Measurements from ENCODE around the gene SYT14. TPM values are rescaled to one million over a fixed set of nuclear protein-coding genes. Genes with fewer than 3 reads are reported as not detected.

SYT14 gene
- total RNA-seq, 6 experiments from 2014 or later = 7.6 to 10.6 (median 8.5) TPM

- peaks cover 5% of the 10 kb centered on the region; the same call in 1 of the 2 replicates for H3K9me3 Mint-ChIP-seq
- no peak overlapping the region for H3K4me3 Mint-ChIP-seq
- no peak overlapping the region for H3K27ac Mint-ChIP-seq
- H3K36me3 Mint-ChIP-seq (ENCODE audit: low read depth) = no peaks in the 10 kb centered on the region
- no peak for DNase-seq
- peaks cover 23% of the 10 kb centered on the region for H3K4me1 Mint-ChIP-seq (ENCODE audit: low read depth)
- no peaks in the 10 kb centered on the region for H3K27me3 Mint-ChIP-seq (ENCODE audit: insufficient read depth)
- no peak for TF ChIP-seq CTCF (IDR thresholded peaks at IDR 0.05)
Observed at GRCh38 chr1:210198840-210199239, 260.8 kb downstream of the SYT14 start.

GRCh38 chr1:210200124-210200736 is 262.2 kb downstream of the SYT14 start:
- H3K9me3 Mint-ChIP-seq = peaks cover 5% of the 10 kb centered on the region; the same call in 1 of the 2 replicates
- no peaks in the 10 kb centered on the region for H3K27me3 Mint-ChIP-seq (ENCODE audit: insufficient read depth)
- no peak overlapping the region for H3K27ac Mint-ChIP-seq
- no peak overlapping the region for H3K4me3 Mint-ChIP-seq
- DNase-seq = no peak
- peaks cover 23% of the 10 kb centered on the region for H3K4me1 Mint-ChIP-seq (ENCODE audit: low read depth)
- no peak for TF ChIP-seq CTCF (IDR thresholded peaks at IDR 0.05)
- H3K36me3 Mint-ChIP-seq (ENCODE audit: low read depth) = no peaks in the 10 kb centered on the region

- DNase-seq = peak; percentile 42
- H3K27ac Mint-ChIP-seq = peak overlapping the region; percentile 36; the same call in 1 of the 2 replicates
- peak overlapping the region; percentile 41; the same call in 1 of the 2 replicates for H3K4me3 Mint-ChIP-seq
- peaks cover 23% of the 10 kb centered on the region for H3K4me1 Mint-ChIP-seq (ENCODE audit: low read depth)
- H3K9me3 Mint-ChIP-seq = peaks cover 4% of the 10 kb centered on the region; the same call in 1 of the 2 replicates
- no peak for TF ChIP-seq CTCF (IDR thresholded peaks at IDR 0.05)
- no peaks in the 10 kb centered on the region for H3K36me3 Mint-ChIP-seq (ENCODE audit: low read depth)
- H3K27me3 Mint-ChIP-seq (ENCODE audit: insufficient read depth) = no peaks in the 10 kb centered on the region
Observed at GRCh38 chr1:210201681-210202080, 263.7 kb downstream of the SYT14 start.

GRCh38 chr1:210207597-210208450 is 269.8 kb downstream of the SYT14 start:
- no peak for DNase-seq
- no peak for TF ChIP-seq CTCF (IDR thresholded peaks at IDR 0.05)
- H3K9me3 Mint-ChIP-seq = no peaks in the 10 kb centered on the region
- no peaks in the 10 kb centered on the region for H3K36me3 Mint-ChIP-seq (ENCODE audit: low read depth)
- H3K4me3 Mint-ChIP-seq = no peak overlapping the region
- no peak overlapping the region for H3K27ac Mint-ChIP-seq
- no peaks in the 10 kb centered on the region; the same call in 1 of the 2 replicates for H3K27me3 Mint-ChIP-seq (ENCODE audit: insufficient read depth)
- H3K4me1 Mint-ChIP-seq (ENCODE audit: low read depth) = no peaks in the 10 kb centered on the region

GRCh38 chr1:210213335-210213734 is 275.3 kb downstream of the SYT14 start:
- Mint-ChIP-seq H3K4me1 (ENCODE audit: low read depth) (peaks cover 25% of the 10 kb centered on the region), H3K27me3 (ENCODE audit: insufficient read depth) (peaks cover 5% of the 10 kb centered on the region; the same call in 1 of the 2 replicates), H3K27ac (no peak overlapping the region), H3K4me3 (no peak overlapping the region), H3K9me3 (no peaks in the 10 kb centered on the region), H3K36me3 (ENCODE audit: low read depth) (no peaks in the 10 kb centered on the region)
- no peak for TF ChIP-seq CTCF (IDR thresholded peaks at IDR 0.05)
- no peak for DNase-seq
